HCT116 (cell line): Measurements from ENCODE around the gene PTPN20. TPM values are rescaled to one million over a fixed set of nuclear protein-coding genes. Genes with fewer than 3 reads are reported as not detected.

ENCODE experiments used
- ATAC-seq: fragments of 200-7000 bp; cut with Tn5 transposase; 2 replicates; pipeline ENCODE4 v1.9.1; 2020; ENCODE audit warnings: mild to moderate bottlenecking, moderate library complexity
- BruUV-seq: library from RNA; stranded (reverse); fragments of 400-500 nt; replicated peaks from 2 replicates; lab custom pipeline; 2021; lab: Mats Ljungman, UMichigan
- CTCF ChIA-PET: fragments of 300-600 bp; sonication (Branson Sonifier 250); formaldehyde crosslinking; loops from one replicate; lab custom pipeline; 2021; ENCODE audit warnings: antibody characterized with exemption; lab: Charles Lee
- POLR2A ChIA-PET: fragments of 300-600, 350-600 bp; sonication (Branson Sonifier 250); formaldehyde crosslinking; loops from one replicate; lab custom pipeline; 2021; ENCODE audit warnings: antibody characterized with exemption; lab: Charles Lee
- RAD21 ChIA-PET, 2 experiments: fragments of 300-600 bp; sonication (Branson Sonifier 250); formaldehyde crosslinking; loops; one replicate each; lab custom pipeline; 2023; ENCODE audit warnings: low total read pairs in 2 of 2; ENCODE audit not compliant: uncharacterized antibody in 2 of 2, unreplicated experiment in 2 of 2, low non-redundant PET in 1 of 2; lab: Charles Lee
- DNase-seq: peaks from one replicate; pipeline ENCODE4 v3.0.0-alpha.2; 2010; ENCODE audit warnings: low read depth, low spot score
- H2AFZ ChIP-seq: fragments of 200-600 bp; shearing (Covaris generic), sonication (generic); 2 replicates; pipeline ENCODE4 v1.6.1; 2017; ENCODE audit warnings: low read depth, mixed run types, mixed read lengths, antibody characterized with exemption, low read length; ENCODE audit not compliant: poor library complexity, severe bottlenecking
- H3K27ac ChIP-seq: 2 replicates; pipeline ENCODE4 v1.5.1; 2012; ENCODE audit warnings: low read depth, low read length
- H3K27me3 ChIP-seq: fragments of 200-600 bp; sonication (generic); 2 replicates; pipeline ENCODE4 v1.6.1; 2016; ENCODE audit warnings: mixed run types, low read length, mixed read lengths; ENCODE audit not compliant: insufficient read depth
- H3K36me3 ChIP-seq, 2 experiments: fragments of 200-500 bp in 1 of 2; fragments of 200-600 bp in 1 of 2; sonication (Bioruptor generic) in 1 of 2; sonication (generic) in 1 of 2; 2 replicates each; pipeline versions ENCODE4 v1.5.1 to v1.6.1; 2014 to 2016; ENCODE audit warnings: low read length in 2 of 2, inconsistent platforms in 1 of 2, mixed read lengths in 1 of 2, mixed run types in 1 of 2; ENCODE audit not compliant: insufficient read depth in 2 of 2, control insufficient read depth in 1 of 2
- H3K4me1 ChIP-seq, 2 experiments: fragments of 200-600 bp in 1 of 2; sonication (generic) in 1 of 2; 2 replicates each; pipeline versions ENCODE4 v1.5.1 to v1.6.1; 2012 to 2017; ENCODE audit warnings: low read length in 2 of 2, inconsistent platforms in 1 of 2, mild to moderate bottlenecking in 1 of 2, mixed read lengths in 1 of 2, mixed run types in 1 of 2, moderate library complexity in 1 of 2; ENCODE audit not compliant: insufficient read depth in 2 of 2, control insufficient read depth in 1 of 2
- H3K4me2 ChIP-seq: fragments of 200-600 bp; sonication (generic); 2 replicates; pipeline ENCODE4 v1.6.1; 2017; ENCODE audit warnings: mixed run types, low read length, mixed read lengths
- H3K4me3 ChIP-seq, 2 experiments: fragments of 200-600 bp in 1 of 2; sonication (generic) in 1 of 2; replicated peaks in 1 of 2; 2 replicates each; pipeline ENCODE4 v1.5.1; 2011 to 2016; ENCODE audit warnings: low read length in 2 of 2, control low read depth in 1 of 2, low read depth in 1 of 2, mild to moderate bottlenecking in 1 of 2, mixed read lengths in 1 of 2, mixed run types in 1 of 2
- H3K79me2 ChIP-seq: fragments of 200-600 bp; sonication (generic); 2 replicates; pipeline ENCODE4 v1.6.1; 2017; ENCODE audit warnings: mild to moderate bottlenecking, mixed run types, low read length, moderate library complexity, mixed read lengths; ENCODE audit not compliant: insufficient read depth
- H3K9ac ChIP-seq: fragments of 200-600 bp; sonication (generic); 2 replicates; pipeline ENCODE4 v1.6.1; 2016; ENCODE audit warnings: low read length, mixed read lengths
- H3K9me2 ChIP-seq: fragments of 200-600 bp; sonication (generic), shearing (Covaris generic); 2 replicates; pipeline ENCODE4 v1.6.1; 2017; ENCODE audit warnings: mixed run types, mild to moderate bottlenecking, moderate library complexity; ENCODE audit not compliant: insufficient read depth
- H3K9me3 ChIP-seq, 2 experiments: fragments of 200-500 bp in 1 of 2; fragments of 200-600 bp in 1 of 2; sonication (Bioruptor generic) in 1 of 2; sonication (generic) in 1 of 2; 2 replicates each; pipeline ENCODE4 v1.6.1; 2014 to 2017; ENCODE audit warnings: low read length in 2 of 2, mixed read lengths in 2 of 2, inconsistent platforms in 1 of 2, low read depth in 1 of 2, mild to moderate bottlenecking in 1 of 2, mixed run types in 1 of 2, moderate library complexity in 1 of 2; ENCODE audit not compliant: control insufficient read depth in 1 of 2, insufficient read depth in 1 of 2
- H4K20me1 ChIP-seq: fragments of 200-600 bp; sonication (generic), shearing (Covaris generic); 2 replicates; pipeline ENCODE4 v1.6.1; 2017; ENCODE audit warnings: mixed run types, mild to moderate bottlenecking, moderate library complexity; ENCODE audit not compliant: insufficient read depth
- ATF3 ChIP-seq: IDR thresholded peaks from 2 replicates; pipeline ENCODE4 v1.6.1; 2012
- POLR2A ChIP-seq: IDR thresholded peaks from 2 replicates; pipeline ENCODE4 v1.7.0; 2011; ENCODE audit warnings: borderline replicate concordance; ENCODE audit not compliant: insufficient read depth, insufficient read length; ENCODE audit errors: extremely low read depth
- REST ChIP-seq: IDR thresholded peaks from 2 replicates; pipeline ENCODE4 v1.6.1; 2012; ENCODE audit warnings: low read depth
- intact Hi-C: fragments of 100-400 bp; cut with micrococcal nuclease; formaldehyde crosslinking; loops from 2 replicates; pipeline ENCODE4 v1.10.0; 2022
- total RNA-seq: library from RNA; stranded (reverse); gene quantifications from one replicate; pipeline ENCODE4 v1.2.1, GENCODE V29; 2021; ENCODE audit not compliant: unreplicated experiment

The PTPN20 gene
- total RNA-seq, 1 experiment from 2014 or later = not detected

GRCh38 chr10:47042780-47043750 is 131.8 kb downstream of the PTPN20 start:
- BruUV-seq = no TSS peak
- Histone ChIP-seq H3K4me1 (no peaks in the 10 kb centered on the region), H3K79me2 (no peaks in the 10 kb centered on the region), H4K20me1 (no peaks in the 10 kb centered on the region), H3K27me3 (no peaks in the 10 kb centered on the region), H2AFZ (no peak overlapping the region), H3K27ac (no peak overlapping the region), H3K9ac (no peak overlapping the region), H3K9me3 (no peaks in the 10 kb centered on the region), H3K4me2 (no peak overlapping the region), H3K36me3 (no peaks in the 10 kb centered on the region), H3K4me3 (no peak overlapping the region), H3K9me2 (no peaks in the 10 kb centered on the region)
- TF ChIP-seq ATF3 (no peak), POLR2A (no peak), REST (no peak)
- ATAC-seq (no peak), DNase-seq (no peak)
- ChIA-PET CTCF (interaction anchor here (1.2 kb wide), 1 partner anchor 10 kb away, joined by 4 read pairs; no protein-coding TSS in a partner anchor), RAD21 (no interaction called here), POLR2A (no interaction called here)
- intact Hi-C loops = no loop called here
